HepG2 (cell line): Measurements from ENCODE around the gene ORMDL3. TPM values are rescaled to one million over a fixed set of nuclear protein-coding genes. Genes with fewer than 3 reads are reported as not detected.

ENCODE experiments used
- ATF7 ChIP-seq, 2 experiments: fragments of 450-650 bp in 1 of 2; sonication (generic) in 1 of 2; formaldehyde crosslinking in 1 of 2; IDR thresholded peaks; 2 replicates each; pipeline versions ENCODE4 v1.4.0 to v1.6.1; 2016 to 2020; ENCODE audit warnings: antibody characterized with exemption in 1 of 2, mild to moderate bottlenecking in 1 of 2, missing genetic modification reagents in 1 of 2
- GABPA ChIP-seq, 2 experiments: IDR thresholded peaks; 2 replicates each; pipeline ENCODE4 v1.6.1; 2011 to 2016; ENCODE audit warnings: low read depth in 2 of 2, low read length in 1 of 2, missing biosample characterization in 1 of 2, missing genetic modification characterization in 1 of 2
- GFI1 ChIP-seq: sonication (generic); formaldehyde crosslinking; IDR thresholded peaks from 2 replicates; pipeline ENCODE4 v1.5.0; 2020; ENCODE audit warnings: missing genetic modification reagents, mild to moderate bottlenecking, borderline replicate concordance
- NCOA1 ChIP-seq: sonication (generic); formaldehyde crosslinking; IDR thresholded peaks from 2 replicates; pipeline ENCODE4 v1.9.0; 2021; ENCODE audit warnings: missing genetic modification reagents
- NFE2L1 ChIP-seq: sonication (generic); formaldehyde crosslinking; IDR thresholded peaks from 2 replicates; pipeline ENCODE4 v1.4.0; 2020; ENCODE audit warnings: missing genetic modification reagents, mild to moderate bottlenecking, borderline replicate concordance
- RFX1 ChIP-seq: fragments of 450-650 bp; IDR thresholded peaks from 2 replicates; pipeline ENCODE4 v1.6.1; 2017
- RFXANK ChIP-seq: IDR thresholded peaks from 2 replicates; pipeline ENCODE4 v1.6.1; 2016
- RXRA ChIP-seq: sonication (generic); formaldehyde crosslinking; IDR thresholded peaks from 2 replicates; pipeline ENCODE4 v1.5.1; 2020; ENCODE audit warnings: missing genetic modification reagents
- SOX5 ChIP-seq: IDR thresholded peaks from 2 replicates; pipeline ENCODE4 v1.6.1; 2016; ENCODE audit warnings: borderline replicate concordance
- ZC3H13 ChIP-seq: sonication (generic); formaldehyde crosslinking; IDR thresholded peaks from 2 replicates; pipeline ENCODE4 v1.8.1; 2023; ENCODE audit warnings: mild to moderate bottlenecking, missing genetic modification reagents, moderate library complexity
- ZEB1 ChIP-seq: IDR thresholded peaks from 2 replicates; pipeline ENCODE4 v1.6.1; 2012; ENCODE audit warnings: mild to moderate bottlenecking, low read depth, inconsistent platforms; ENCODE audit not compliant: insufficient replicate concordance
- ZFAT ChIP-seq: sonication (generic); formaldehyde crosslinking; conservative IDR thresholded peaks from 2 replicates; pipeline ENCODE4 v1.8.1; 2023; ENCODE audit warnings: missing genetic modification reagents, inconsistent platforms
- ZMYM3 ChIP-seq: sonication (generic); formaldehyde crosslinking; IDR thresholded peaks from 2 replicates; pipeline ENCODE4 v1.5.1; 2020; ENCODE audit warnings: mild to moderate bottlenecking, missing genetic modification reagents
- ZNF317 ChIP-seq: sonication (generic); formaldehyde crosslinking; IDR thresholded peaks from 2 replicates; pipeline ENCODE4 v1.5.0; 2020; ENCODE audit warnings: mild to moderate bottlenecking, missing genetic modification reagents
- ZNF530 ChIP-seq: sonication (generic); formaldehyde crosslinking; IDR thresholded peaks from 2 replicates; pipeline ENCODE4 v1.5.0; 2020; ENCODE audit warnings: low read depth, mild to moderate bottlenecking, missing genetic modification reagents
- ZNF547 ChIP-seq: sonication (generic); formaldehyde crosslinking; IDR thresholded peaks from 2 replicates; pipeline ENCODE4 v1.5.1; 2020; ENCODE audit warnings: mild to moderate bottlenecking, missing genetic modification reagents
- ZNF549 ChIP-seq: sonication (generic); formaldehyde crosslinking; IDR thresholded peaks from 2 replicates; pipeline ENCODE4 v1.5.0; 2020; ENCODE audit warnings: missing genetic modification reagents
- ZNF652 ChIP-seq: IDR thresholded peaks from 2 replicates; pipeline ENCODE4 v1.6.1; 2016; ENCODE audit warnings: low read depth, borderline replicate concordance
- ZNF746 ChIP-seq: sonication (generic); formaldehyde crosslinking; IDR thresholded peaks from 2 replicates; pipeline ENCODE4 v1.8.0; 2022; ENCODE audit warnings: mild to moderate bottlenecking, missing genetic modification reagents
- ZNF749 ChIP-seq: sonication (generic); formaldehyde crosslinking; IDR thresholded peaks from 2 replicates; pipeline ENCODE4 v1.8.0; 2022; ENCODE audit warnings: mild to moderate bottlenecking, missing genetic modification reagents, moderate library complexity, borderline replicate concordance
- ZNF75D ChIP-seq: sonication (generic); formaldehyde crosslinking; IDR thresholded peaks from 2 replicates; pipeline ENCODE4 v1.8.1; 2023; ENCODE audit warnings: missing genetic modification reagents, mild to moderate bottlenecking, borderline replicate concordance
- polyA plus RNA-seq, 8 experiments: library from polyadenylated mRNA; depleted of rRNA in 3 of 8; stranded (reverse) in 7 of 8; unstranded in 1 of 8; fragments of >200 nt; fragmentation: Illumina TruSeq in 4 of 8; extraction: Trizol in 4 of 8; gene quantifications; 2 replicates each; pipeline versions ENCODE4 v1.2.1 to v1.2.3, GENCODE V29; 2011 to 2016; ENCODE audit warnings: low read depth in 4 of 8, missing spikeins in 1 of 8, mixed read lengths in 1 of 8; ENCODE audit not compliant: insufficient read depth in 1 of 8
- total RNA-seq, 5 experiments: library from RNA; depleted of rRNA; stranded (reverse); fragments of >200 nt; fragmentation: Illumina TruSeq; extraction: Trizol; gene quantifications; 2 replicates each; pipeline ENCODE4 v1.2.3, GENCODE V29; 2016; ENCODE audit warnings: low read depth in 1 of 5
- TF ChIP-seq, protein P1 (sequence below): sonication (generic); formaldehyde crosslinking; conservative IDR thresholded peaks from 2 replicates; pipeline ENCODE4 v1.8.1; 2023; ENCODE audit warnings: missing genetic modification reagents
- TF ChIP-seq, protein P2 (sequence below), 2 experiments: sonication (generic) in 1 of 2; formaldehyde crosslinking in 1 of 2; IDR thresholded peaks; 2 replicates each; pipeline versions ENCODE4 v1.5.1 to v1.6.1; 2011 to 2020; ENCODE audit warnings: borderline replicate concordance in 1 of 2, low read depth in 1 of 2, low read length in 1 of 2, mild to moderate bottlenecking in 1 of 2, missing genetic modification reagents in 1 of 2, moderate library complexity in 1 of 2
- TF ChIP-seq, protein P3 (sequence below): sonication (generic); formaldehyde crosslinking; IDR thresholded peaks from 2 replicates; pipeline ENCODE4 v1.4.0; 2020; ENCODE audit warnings: missing genetic modification reagents, borderline replicate concordance
- TF ChIP-seq, protein P4 (sequence below): IDR thresholded peaks from 2 replicates; pipeline ENCODE4 v1.6.1; 2016; ENCODE audit warnings: low read depth, borderline replicate concordance

The ORMDL3 gene
- total and polyA plus RNA-seq, 2 of the 13 experiments (the other 11 are each of a cell fraction or from before 2014, with no cell fraction given), result 181 to 384 TPM

DNA sequence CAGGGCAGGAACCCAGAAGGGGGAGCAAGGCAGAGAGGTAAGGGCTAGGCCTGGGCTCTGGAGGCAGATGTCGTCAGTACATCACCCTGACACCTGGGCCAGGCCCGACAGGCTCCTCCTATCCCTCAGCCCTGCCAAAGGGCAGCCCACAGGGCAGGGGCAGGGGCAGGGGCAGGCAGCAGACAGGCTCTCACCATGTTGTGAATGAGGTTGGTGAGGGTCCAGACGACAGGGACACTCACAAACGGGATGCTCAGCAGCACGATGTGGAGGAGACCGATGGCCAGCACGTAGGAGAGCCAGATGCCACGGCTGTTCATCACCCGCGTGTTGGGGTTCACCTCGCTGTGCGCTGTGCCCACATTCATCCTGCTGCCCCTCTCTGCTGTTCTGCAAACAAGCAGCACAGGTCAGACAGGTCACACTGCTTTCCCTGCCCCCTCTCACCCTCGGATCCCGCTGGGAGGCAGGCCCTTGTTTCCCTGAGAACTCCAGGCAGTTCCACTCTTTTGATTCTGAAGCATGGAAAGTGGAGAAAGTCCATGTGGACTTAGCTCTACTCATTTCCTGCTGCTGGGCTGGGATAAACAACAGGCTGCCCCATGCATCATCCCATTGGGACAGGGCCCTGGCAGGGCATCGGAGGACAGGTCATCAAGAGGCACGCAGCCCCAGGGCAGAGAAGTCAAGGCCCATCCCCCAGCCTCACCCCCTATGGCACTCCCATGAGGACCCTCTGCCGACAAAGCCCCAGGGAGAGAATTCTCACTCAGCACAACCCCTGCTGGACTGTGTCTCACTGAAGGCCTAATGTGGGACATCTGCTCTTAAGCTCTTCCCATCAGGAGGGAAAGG, 3.3 kb downstream of the ORMDL3 start (continued):
- TF ChIP-seq ZNF547 (CRISPR knock-in tag), result peak; percentile 87
- TF ChIP-seq, protein P1, sequence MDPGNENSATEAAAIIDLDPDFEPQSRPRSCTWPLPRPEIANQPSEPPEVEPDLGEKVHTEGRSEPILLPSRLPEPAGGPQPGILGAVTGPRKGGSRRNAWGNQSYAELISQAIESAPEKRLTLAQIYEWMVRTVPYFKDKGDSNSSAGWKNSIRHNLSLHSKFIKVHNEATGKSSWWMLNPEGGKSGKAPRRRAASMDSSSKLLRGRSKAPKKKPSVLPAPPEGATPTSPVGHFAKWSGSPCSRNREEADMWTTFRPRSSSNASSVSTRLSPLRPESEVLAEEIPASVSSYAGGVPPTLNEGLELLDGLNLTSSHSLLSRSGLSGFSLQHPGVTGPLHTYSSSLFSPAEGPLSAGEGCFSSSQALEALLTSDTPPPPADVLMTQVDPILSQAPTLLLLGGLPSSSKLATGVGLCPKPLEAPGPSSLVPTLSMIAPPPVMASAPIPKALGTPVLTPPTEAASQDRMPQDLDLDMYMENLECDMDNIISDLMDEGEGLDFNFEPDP, result no peak
- no peak; the same call in 1 of the 2 replicates for TF ChIP-seq GFI1 (CRISPR knock-in tag)
- TF ChIP-seq ZNF749, result peak; percentile 97
- TF ChIP-seq ZMYM3 (CRISPR knock-in tag), result peak; percentile 78
- TF ChIP-seq ZFAT (CRISPR knock-in tag), result no peak
- TF ChIP-seq ATF7 (IDR thresholded peaks at IDR 0.05), result no peak
- peak; percentile 91 for TF ChIP-seq ATF7 (CRISPR knock-in tag; IDR thresholded peaks at IDR 0.05)
- TF ChIP-seq RXRA, result peak; percentile 99
- peak; percentile 78 for TF ChIP-seq NCOA1 (CRISPR knock-in tag)
- peak; percentile 96 for TF ChIP-seq ZC3H13
- peak; percentile 92; the same call in 1 of the 2 replicates for TF ChIP-seq RFXANK (CRISPR knock-in tag)
- TF ChIP-seq, protein P2, sequence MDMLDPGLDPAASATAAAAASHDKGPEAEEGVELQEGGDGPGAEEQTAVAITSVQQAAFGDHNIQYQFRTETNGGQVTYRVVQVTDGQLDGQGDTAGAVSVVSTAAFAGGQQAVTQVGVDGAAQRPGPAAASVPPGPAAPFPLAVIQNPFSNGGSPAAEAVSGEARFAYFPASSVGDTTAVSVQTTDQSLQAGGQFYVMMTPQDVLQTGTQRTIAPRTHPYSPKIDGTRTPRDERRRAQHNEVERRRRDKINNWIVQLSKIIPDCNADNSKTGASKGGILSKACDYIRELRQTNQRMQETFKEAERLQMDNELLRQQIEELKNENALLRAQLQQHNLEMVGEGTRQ (IDR thresholded peaks at IDR 0.05; ENCODE audit: low read depth, low read length), result no peak
- TF ChIP-seq, protein P2 (CRISPR knock-in tag; IDR thresholded peaks at IDR 0.05; ENCODE audit: borderline replicate concordance), result no peak
- TF ChIP-seq, protein P3, sequence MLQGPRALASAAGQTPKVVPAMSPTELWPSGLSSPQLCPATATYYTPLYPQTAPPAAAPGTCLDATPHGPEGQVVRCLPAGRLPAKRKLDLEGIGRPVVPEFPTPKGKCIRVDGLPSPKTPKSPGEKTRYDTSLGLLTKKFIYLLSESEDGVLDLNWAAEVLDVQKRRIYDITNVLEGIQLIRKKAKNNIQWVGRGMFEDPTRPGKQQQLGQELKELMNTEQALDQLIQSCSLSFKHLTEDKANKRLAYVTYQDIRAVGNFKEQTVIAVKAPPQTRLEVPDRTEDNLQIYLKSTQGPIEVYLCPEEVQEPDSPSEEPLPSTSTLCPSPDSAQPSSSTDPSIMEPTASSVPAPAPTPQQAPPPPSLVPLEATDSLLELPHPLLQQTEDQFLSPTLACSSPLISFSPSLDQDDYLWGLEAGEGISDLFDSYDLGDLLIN (CRISPR knock-in tag), result 0 out of 2 replicates have a peak, but pooled peaks have one; percentile 91
- TF ChIP-seq ZNF75D, result no peak
- no peak for TF ChIP-seq ZNF530 (CRISPR knock-in tag)
- TF ChIP-seq ZNF317 (CRISPR knock-in tag), result peak; percentile 94
- TF ChIP-seq RFX1, result no peak; the same call in 1 of the 2 replicates
- TF ChIP-seq ZNF652 (CRISPR knock-in tag), result peak; percentile 81
- TF ChIP-seq ZNF549 (CRISPR knock-in tag), result no peak
- TF ChIP-seq SOX5 (CRISPR knock-in tag), result peak; percentile 96
- TF ChIP-seq, protein P4, sequence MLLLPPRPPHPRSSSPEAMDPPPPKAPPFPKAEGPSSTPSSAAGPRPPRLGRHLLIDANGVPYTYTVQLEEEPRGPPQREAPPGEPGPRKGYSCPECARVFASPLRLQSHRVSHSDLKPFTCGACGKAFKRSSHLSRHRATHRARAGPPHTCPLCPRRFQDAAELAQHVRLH (CRISPR knock-in tag), result peak; percentile 98; the same call in 1 of the 2 replicates
- TF ChIP-seq ZNF746 (CRISPR knock-in tag), result peak; percentile 63; the same call in 1 of the 2 replicates
- TF ChIP-seq ZEB1, result peak; percentile 24
- no peak for TF ChIP-seq NFE2L1 (CRISPR knock-in tag)
- TF ChIP-seq GABPA (IDR thresholded peaks at IDR 0.05; ENCODE audit: low read depth, low read length), result no peak
- TF ChIP-seq GABPA (CRISPR knock-in tag; IDR thresholded peaks at IDR 0.05; ENCODE audit: low read depth), result peak; percentile 79
